Right lobe of liver (tissue), 4 donors: ENCODE data around the gene SLC2A4RG.

Experiments used
- CTCF ChIP-seq, 4 donors: fragments of 200-600 bp in 3 of 4; fragments of 450-650 bp in 1 of 4; IDR thresholded peaks; one replicate each; pipeline versions ENCODE4 v1.5.1 to v1.8.0; 2016 to 2022; ENCODE audit warnings: antibody characterized with exemption in 4 of 4, mild to moderate bottlenecking in 2 of 4
- POLR2A ChIP-seq: fragments of 450-650 bp; IDR thresholded peaks from one replicate; pipeline ENCODE4 v1.6.1; 2017; ENCODE audit warnings: antibody characterized with exemption, mild to moderate bottlenecking
- donor health status: DM: no; HTN: no; CAD: no.
- donor health status: DM: no; HTN: no; CAD: no.
- donor health status: DM: no; HTN: yes; CAD: no.

GRCh38 chr20:63697868-63698545 lies 41.6 kb upstream of the SLC2A4RG start:
- no peak for TF ChIP-seq POLR2A
- no peak for TF ChIP-seq CTCF (IDR thresholded peaks at IDR 0.05)
